H54 (cell line): ENCODE data around the gene LGR5.

ENCODE experiments used
- DNase-seq: peaks from one replicate; pipeline ENCODE4 v3.0.0; 2011; ENCODE audit warnings: low spot score, mixed read lengths; ENCODE audit not compliant: insufficient read length
- FAIRE-seq: peaks from 3 replicates; lab custom pipeline; 2011; peaks lifted over from hg19 to GRCh38; lab: Jason Lieb, UNC
- POLR2A ChIP-seq: IDR thresholded peaks from 2 replicates; pipeline ENCODE4 v1.6.1; 2011; ENCODE audit warnings: low read depth, mild to moderate bottlenecking, low read length

LGR5 gene

DNA sequence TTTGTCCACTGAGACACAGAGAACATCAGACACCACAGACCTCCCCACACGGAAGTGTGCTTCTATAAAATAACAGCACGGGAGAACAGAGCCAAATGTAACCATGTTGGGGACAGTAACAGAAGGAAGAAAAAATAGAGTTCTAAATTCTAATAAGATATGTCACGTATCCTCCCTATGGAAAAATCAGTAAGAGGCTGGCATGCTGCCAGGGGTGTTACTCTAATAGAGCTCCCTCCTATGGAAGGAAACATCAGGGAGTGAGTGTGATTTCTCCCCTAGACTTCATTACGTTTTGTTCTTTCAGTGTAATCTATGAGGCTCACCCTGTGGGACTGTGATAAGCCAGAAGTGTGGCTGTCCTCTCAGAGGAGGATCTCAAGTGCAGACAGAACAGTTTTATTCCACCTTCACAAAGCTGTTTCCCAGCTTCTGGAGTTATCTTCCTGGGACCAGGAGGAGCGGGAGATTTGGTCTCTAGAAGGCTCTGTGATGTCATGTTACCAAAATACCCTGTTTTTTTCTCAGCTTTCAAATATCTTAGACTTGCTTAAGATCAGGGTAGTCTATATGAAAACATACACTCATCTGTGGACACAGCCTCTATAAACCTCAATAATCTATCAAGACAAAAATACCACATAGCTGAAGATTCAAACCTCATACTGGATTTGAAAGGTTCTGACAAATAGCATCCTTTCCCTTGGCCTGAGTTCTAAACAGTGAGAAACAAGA lies 154.8 kb downstream of the LGR5 start:
- TF ChIP-seq POLR2A: no peak
- DNase-seq: no peak
- FAIRE-seq: no peak

- no peak for DNase-seq
- no peak for FAIRE-seq
- no peak for TF ChIP-seq POLR2A
These were observed 159.6 kb downstream of the LGR5 start for GRCh38 chr12:71599210-71599609.

GRCh38 chr12:71601546-71601945 lies 161.9 kb downstream of the LGR5 start:
- no peak for FAIRE-seq
- no peak for DNase-seq
- TF ChIP-seq POLR2A: no peak

DNA sequence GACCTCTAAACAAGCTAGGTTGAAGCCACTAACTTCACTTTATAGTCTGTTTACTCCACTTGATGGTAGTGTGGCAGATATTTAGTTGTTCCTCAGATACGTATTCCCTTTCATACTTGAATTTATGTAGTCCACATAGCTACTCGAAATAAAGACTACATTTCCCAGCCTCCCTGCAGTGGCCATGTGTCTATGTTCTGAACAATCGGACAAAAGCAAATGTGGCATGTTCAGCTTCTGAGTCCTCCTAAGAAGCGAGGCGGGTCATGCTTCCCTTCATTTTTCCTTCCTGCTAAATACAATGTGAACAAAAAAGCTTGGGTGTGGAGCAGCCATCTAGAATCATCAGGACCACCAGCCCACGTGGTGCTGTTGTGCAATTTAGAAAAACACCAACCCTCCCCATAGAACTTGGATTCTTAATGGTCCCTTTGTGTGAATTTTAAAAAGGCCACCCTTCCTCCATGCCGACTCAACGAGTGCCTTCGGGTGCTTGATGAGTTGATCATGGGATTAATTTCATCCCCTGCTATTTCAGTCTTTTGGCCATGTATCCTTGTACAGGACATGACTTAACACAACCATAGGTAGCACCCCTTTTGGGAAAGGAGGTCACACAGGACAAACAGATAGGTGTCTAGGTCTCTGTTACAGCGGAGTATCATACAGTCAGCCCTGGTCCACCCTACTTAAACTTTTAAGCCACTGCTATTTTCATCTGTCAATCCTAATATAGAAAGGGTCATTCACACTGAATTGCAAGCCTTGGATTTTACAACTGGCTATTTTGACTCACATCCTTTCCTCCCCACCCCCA lies 163.4 kb downstream of the LGR5 start:
- DNase-seq (no peak), FAIRE-seq (no peak)
- no peak for TF ChIP-seq POLR2A

DNA sequence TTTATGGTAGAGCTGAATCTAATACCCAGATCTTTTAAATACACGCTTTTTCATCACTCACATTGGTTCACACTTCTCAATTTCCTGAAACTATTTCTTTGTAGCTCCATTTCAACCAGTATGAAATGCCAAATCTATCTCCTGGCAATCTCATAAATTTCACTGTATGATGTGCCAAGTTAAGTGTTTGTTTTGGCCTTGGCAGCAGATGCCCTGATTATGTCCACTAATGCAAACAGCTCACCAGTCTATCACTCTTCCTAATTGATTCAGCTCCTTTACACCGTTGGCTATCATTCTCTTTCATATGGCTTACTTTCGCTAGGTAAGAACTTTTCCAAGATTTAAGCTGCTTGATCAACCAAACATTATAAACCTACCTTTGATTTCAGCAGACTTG lies 165.4 kb downstream of the LGR5 start:
- DNase-seq (no peak), FAIRE-seq (no peak)
- no peak for TF ChIP-seq POLR2A

DNA sequence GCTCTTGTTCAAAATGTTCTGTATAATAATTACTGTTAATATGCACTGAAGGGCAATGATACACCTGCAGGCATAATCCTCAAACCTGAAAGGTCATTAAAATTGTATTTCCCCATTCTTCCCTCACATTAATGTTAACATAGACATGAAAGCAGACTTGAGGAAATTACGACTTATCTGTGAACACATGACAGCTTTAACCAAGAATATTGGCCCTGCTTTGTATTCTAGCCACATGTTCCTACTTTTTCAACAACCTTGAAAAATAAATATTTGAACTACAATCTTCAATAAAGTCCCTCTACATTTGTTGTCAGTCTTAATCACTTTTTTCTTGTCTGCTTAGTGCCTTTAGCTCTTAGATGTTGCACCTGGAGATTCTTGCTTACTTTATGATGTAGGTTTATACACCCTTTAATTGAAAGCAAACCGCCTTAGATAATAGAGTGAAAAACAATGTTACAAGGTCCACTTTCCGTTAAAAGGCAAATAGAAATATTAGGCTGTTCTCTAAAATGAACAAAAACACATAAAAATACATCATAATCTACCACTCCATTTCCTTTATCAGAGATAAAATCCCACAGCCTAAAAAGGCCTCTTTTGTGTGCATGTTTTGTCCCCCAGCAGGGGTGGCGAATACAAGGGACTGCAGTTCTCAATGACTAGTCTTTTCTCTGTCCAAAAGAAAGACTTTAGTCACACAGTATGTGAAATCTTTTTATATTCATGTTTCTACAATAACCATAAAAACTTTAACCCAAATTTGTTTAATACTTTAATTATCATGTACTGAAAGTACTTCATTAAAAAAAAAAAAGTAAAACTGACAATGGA lies 168.1 kb downstream of the LGR5 start:
- no peak for TF ChIP-seq POLR2A
- FAIRE-seq (no peak), DNase-seq (no peak)

- no peak for TF ChIP-seq POLR2A
- FAIRE-seq (peak; percentile 33), DNase-seq (no peak)
These were observed 170.6 kb downstream of the LGR5 start for GRCh38 chr12:71610031-71610795.

DNA sequence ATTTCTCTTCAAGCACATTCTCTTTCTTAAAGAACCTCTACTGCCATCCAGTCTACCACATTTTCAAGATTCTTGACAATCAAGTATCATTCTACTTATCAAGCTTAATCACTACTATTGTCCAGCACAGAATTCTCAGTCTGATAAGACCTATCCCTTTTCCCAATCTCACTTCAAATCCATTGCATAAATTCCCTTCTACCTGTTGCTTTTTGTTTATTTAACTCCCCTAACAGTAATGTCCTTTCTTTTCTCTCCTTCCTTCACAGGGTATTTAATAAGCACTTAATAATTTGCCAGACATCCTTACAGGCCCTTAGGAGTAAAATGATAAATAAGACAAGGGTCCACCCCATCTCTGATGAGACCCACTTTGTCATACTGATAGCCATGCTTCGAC lies 182.3 kb downstream of the LGR5 start:
- peak; percentile 27 for FAIRE-seq

DNA sequence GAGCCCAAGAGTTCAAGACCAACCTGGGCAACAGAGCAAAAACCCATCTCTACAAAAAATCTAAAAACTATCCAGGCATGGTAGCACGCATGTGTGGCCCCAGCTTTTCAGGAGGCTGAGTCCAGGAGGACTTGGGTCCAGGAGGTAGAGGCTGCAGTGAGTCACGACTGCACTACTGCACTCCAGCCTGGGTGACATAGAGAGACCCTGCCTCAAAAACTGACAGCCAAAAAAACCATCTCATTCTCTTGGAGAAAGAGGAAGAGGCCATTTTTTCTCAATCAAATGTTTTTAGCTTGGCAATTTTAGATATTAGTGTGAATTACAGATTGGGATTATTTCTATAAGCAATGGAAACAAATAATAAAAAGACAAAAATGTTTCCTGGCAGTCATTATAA lies 185.9 kb downstream of the LGR5 start:
- DNase-seq (no peak), FAIRE-seq (no peak)
- TF ChIP-seq POLR2A: no peak

More for the DNA sequence above, 182.3 kb downstream of the LGR5 start:
- DNase-seq: no peak
- no peak for TF ChIP-seq POLR2A

DNA sequence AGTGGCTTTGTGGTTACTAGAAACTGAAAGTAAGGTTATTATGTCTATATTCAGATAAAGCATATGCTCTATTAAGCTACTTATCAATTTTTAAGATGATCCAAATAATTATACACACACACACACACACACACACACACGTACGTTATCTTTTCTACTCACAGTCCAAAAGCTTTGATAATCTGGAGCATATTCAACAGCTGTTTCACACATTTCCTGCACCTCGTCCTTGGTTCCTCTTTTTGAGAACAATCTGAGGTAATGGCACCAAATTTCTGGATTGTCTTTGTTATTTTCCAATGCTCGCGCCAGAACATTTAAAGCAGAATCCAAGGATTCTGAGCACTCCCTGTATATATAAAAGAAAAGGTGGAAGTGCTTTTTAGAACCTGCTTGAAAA lies 186.5 kb downstream of the LGR5 start:
- FAIRE-seq: no peak
- no peak for DNase-seq
- no peak for TF ChIP-seq POLR2A

DNA sequence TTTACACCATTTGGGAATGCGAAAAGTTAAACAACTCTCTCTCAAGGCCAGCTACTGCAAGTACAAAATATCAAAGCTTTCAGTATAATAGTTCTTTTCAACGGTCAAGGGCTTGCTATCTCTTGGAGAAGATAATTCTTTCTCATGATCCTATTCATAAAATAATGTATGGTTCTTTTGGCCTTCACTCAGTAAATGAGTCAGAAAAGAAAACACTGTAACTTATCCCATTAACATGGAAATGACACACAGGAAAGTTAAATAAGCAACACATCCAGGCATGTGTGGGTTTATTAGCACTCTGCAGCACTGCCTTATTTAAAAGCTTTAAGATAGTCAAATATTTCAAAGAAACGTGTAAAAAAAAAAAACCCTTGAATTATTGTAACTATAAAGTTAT lies 187.2 kb downstream of the LGR5 start:
- FAIRE-seq: peak; percentile 60
- no peak for DNase-seq
- TF ChIP-seq POLR2A: no peak

- TF ChIP-seq POLR2A: no peak
- FAIRE-seq: no peak
- DNase-seq: no peak
These were observed 187.9 kb downstream of the LGR5 start for GRCh38 chr12:71627438-71628002.
